ENCODE results near the gene RIPK3.
"Not testable (repeated sequence)": the region's sequence is repeated elsewhere in the genome, so short reads cannot be mapped to it uniquely, and the experiment has no call there.

RIPK3 gene

DNA sequence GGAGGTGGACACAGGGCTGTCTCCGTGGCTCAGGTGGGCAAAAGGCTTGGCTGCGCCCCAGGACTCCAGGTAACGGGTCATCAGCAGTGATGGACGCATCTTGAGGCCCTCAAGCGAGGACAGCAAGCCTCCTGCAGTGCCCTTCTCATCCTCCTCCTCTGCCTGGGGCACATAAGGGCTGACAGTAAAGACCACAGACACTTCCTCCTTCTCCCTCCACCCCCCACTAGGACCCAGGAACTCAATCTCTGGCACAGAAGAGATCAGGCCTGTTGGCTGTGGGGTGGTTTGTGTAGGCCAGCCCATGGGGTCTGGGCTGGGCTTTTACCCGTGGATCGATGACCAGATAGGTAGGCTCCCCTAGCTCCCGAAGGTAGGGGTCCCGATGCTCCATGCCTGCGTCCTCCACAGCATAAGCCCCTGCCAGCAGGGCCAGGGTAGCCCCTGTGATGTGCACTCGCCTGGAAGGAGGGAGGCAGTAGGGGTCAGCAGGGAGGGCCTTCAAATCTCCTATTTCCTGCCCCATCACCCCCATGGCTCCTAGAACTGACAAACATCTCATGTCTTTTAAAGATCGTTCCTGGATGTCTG, 10.6 kb downstream of the RIPK3 start:
- Histone ChIP-seq H3K9ac (ENCODE audit: low read length) (no peak overlapping the region), H3K36me3 (ENCODE audit: insufficient read depth, low read length) (no peaks in the 10 kb centered on the region), H3K27ac (ENCODE audit: low read depth, low read length) (no peak overlapping the region)

DNA sequence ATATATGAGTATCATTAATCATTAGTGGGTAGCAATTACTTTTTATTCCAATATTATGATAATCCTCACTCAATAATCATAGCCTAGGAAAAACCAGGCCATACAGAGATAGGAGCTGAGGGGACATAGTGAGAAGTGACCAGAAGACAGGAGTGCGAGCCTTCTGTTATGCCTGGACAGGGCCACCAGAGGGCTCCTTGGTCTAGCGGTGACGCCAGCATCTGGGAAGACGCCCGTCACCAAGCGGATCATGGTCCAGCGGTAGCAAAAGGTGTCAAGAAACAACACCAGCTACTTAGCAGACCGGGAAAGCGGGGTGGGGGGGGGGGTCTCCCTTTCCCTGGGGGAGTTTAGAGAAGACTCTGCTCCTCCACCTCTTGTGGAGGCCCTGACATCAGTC, 11.9 kb downstream of the RIPK3 start:
- not testable (repeated sequence) for H3K4me3 ChIP-seq (ENCODE audit: low read depth in 1 of 2, low read length in 2 of 2); H3K27ac ChIP-seq (ENCODE audit: low read depth, low read length); H3K9ac ChIP-seq (ENCODE audit: low read length); H3K36me3 ChIP-seq (ENCODE audit: insufficient read depth, low read length); H3K27me3 ChIP-seq (ENCODE audit: control insufficient read depth in 1 of 2, insufficient read depth in 2 of 2, low read length in 2 of 2); H3K9me3 ChIP-seq (ENCODE audit: low read length)
- peaks cover 10% of the 10 kb centered on the region for H3K4me1 ChIP-seq (ENCODE audit: insufficient read depth, low read length)

More for the DNA sequence above, 10.6 kb downstream of the RIPK3 start:
- H3K27me3 ChIP-seq (ENCODE audit: control insufficient read depth in 1 of 2, insufficient read depth in 2 of 2, low read length in 2 of 2), result peaks cover 14 to 17% of the 10 kb centered on the region in 2 donors
- H3K9me3 ChIP-seq (ENCODE audit: low read length), result no peaks in the 10 kb centered on the region
- H3K4me3 ChIP-seq (ENCODE audit: low read depth in 1 of 2, low read length in 2 of 2), result no peak overlapping the region
- H3K4me1 ChIP-seq (ENCODE audit: insufficient read depth, low read length), result peaks cover 20% of the 10 kb centered on the region

DNA sequence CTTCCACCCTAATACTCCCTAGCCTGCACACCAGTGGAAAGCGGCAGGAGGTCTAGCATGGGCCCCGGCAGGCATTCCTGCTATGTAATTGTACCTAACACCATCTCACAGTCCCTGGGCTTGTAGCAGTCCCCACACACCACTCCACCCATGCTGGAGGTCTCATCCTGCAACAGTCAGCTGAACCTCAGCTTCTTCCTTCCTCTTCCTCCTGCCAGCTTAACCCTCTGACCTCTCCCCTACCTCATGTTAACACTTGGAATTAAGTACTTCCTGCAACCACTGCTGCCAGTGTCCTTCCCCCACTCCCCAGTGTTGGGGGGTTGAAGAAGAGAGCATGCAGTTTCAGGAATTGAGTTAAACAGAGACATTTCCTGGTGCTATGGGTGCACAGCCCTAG, 12.5 kb downstream of the RIPK3 start:
- no peak overlapping the region for H3K9ac ChIP-seq (ENCODE audit: low read length)
- no peaks in the 10 kb centered on the region for H3K36me3 ChIP-seq (ENCODE audit: insufficient read depth, low read length)
- H3K27me3 ChIP-seq (ENCODE audit: control insufficient read depth in 1 of 2, insufficient read depth in 2 of 2, low read length in 2 of 2), result peaks cover 1% of the 10 kb centered on the region in 2 donors
- peaks cover 4% of the 10 kb centered on the region for H3K4me1 ChIP-seq (ENCODE audit: insufficient read depth, low read length)
- no peak overlapping the region for H3K4me3 ChIP-seq (ENCODE audit: low read depth in 1 of 2, low read length in 2 of 2)
- no peaks in the 10 kb centered on the region for H3K9me3 ChIP-seq (ENCODE audit: low read length)
- no peak overlapping the region for H3K27ac ChIP-seq (ENCODE audit: low read depth, low read length)

DNA sequence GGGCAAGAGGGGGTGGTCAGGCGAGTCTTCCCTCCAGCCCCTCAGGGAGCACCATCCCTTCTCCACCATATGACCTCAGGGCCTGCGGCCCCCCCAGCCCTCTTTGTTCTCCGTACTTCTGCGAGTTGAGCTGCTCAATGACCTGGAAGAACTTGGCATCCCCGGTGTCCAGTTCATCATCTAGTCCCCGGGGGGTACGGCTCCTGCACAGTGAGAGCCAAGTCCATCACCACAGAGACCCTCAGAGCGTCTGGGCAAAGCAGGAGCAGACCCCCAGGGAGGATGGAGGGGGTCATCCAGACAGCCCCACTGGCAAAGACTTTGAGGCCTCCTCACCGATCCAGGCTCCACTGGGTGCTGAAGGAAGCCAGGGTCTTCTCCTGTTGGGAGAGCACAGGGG, 13.8 kb downstream of the RIPK3 start:
- H3K9ac ChIP-seq (ENCODE audit: low read length), result no peak overlapping the region
- no peaks in the 10 kb centered on the region for H3K9me3 ChIP-seq (ENCODE audit: low read length)
- H3K4me3 ChIP-seq (ENCODE audit: low read depth in 1 of 2, low read length in 2 of 2), result no peak overlapping the region
- H3K4me1 ChIP-seq (ENCODE audit: insufficient read depth, low read length), result no peaks in the 10 kb centered on the region
- H3K36me3 ChIP-seq (ENCODE audit: insufficient read depth, low read length), result no peaks in the 10 kb centered on the region
- no peak overlapping the region for H3K27ac ChIP-seq (ENCODE audit: low read depth, low read length)
- H3K27me3 ChIP-seq (ENCODE audit: control insufficient read depth in 1 of 2, insufficient read depth in 2 of 2, low read length in 2 of 2), result no peaks in the 10 kb centered on the region

DNA sequence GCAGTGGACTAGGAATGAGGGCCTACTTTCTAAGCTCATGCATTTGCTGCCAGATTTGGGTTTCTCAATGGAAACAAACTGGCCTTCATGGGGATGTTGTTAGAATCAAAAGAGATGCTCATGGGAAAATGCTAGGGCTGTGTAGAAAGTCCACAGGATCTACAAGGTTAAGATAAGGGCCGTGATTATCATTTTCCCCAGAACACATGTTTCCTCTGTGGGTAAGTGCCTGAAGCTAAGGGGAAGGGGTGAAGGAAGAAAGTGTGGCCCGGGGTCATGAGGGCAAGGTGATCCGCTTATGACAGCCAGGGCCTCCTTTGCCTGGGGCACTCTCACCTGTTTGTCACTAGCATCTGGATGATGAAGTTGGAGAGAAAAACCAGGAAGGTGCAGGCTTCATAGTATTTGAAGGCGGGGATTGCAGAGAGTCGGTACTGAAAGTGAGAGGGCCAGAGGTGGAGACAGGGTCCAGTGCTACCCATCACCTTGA, 14.7 kb downstream of the RIPK3 start:
- Histone ChIP-seq H3K9me3 (ENCODE audit: low read length) (no peaks in the 10 kb centered on the region), H3K27ac (ENCODE audit: low read depth, low read length) (no peak overlapping the region), H3K4me1 (ENCODE audit: insufficient read depth, low read length) (no peaks in the 10 kb centered on the region), H3K27me3 (ENCODE audit: control insufficient read depth in 1 of 2, insufficient read depth in 2 of 2, low read length in 2 of 2) (no peaks in the 10 kb centered on the region), H3K4me3 (ENCODE audit: low read depth in 1 of 2, low read length in 2 of 2) (no peak overlapping the region), H3K36me3 (ENCODE audit: insufficient read depth, low read length) (no peaks in the 10 kb centered on the region), H3K9ac (ENCODE audit: low read length) (no peak overlapping the region)

DNA sequence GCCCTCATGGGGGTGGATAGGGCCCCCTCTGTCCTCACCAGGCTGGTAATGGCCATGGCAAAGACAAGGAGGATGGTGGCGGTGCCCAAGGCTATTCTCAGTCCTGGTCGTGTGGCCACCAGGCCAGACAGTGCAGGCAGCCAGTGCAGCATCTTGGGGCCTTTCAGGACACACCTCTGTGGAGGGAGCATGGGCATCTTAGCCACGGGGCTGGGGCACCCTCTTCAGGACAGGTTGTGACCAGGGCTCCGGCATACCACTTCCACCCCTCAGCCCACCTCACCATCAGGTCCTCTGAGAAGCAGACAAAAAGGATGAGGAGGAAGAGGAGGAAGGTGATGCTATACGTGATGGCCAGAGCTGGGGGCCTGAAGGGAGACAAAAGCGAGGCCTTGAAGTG, 15.8 kb downstream of the RIPK3 start:
- no peak overlapping the region for H3K9ac ChIP-seq (ENCODE audit: low read length)
- H3K27me3 ChIP-seq (ENCODE audit: control insufficient read depth in 1 of 2, insufficient read depth in 2 of 2, low read length in 2 of 2), result peaks cover 4 to 7% of the 10 kb centered on the region in 2 donors
- no peaks in the 10 kb centered on the region for H3K4me1 ChIP-seq (ENCODE audit: insufficient read depth, low read length)
- no peaks in the 10 kb centered on the region for H3K9me3 ChIP-seq (ENCODE audit: low read length)
- no peak overlapping the region for H3K27ac ChIP-seq (ENCODE audit: low read depth, low read length)
- no peaks in the 10 kb centered on the region for H3K36me3 ChIP-seq (ENCODE audit: insufficient read depth, low read length)
- H3K4me3 ChIP-seq (ENCODE audit: low read depth in 1 of 2, low read length in 2 of 2), result no peak overlapping the region

DNA sequence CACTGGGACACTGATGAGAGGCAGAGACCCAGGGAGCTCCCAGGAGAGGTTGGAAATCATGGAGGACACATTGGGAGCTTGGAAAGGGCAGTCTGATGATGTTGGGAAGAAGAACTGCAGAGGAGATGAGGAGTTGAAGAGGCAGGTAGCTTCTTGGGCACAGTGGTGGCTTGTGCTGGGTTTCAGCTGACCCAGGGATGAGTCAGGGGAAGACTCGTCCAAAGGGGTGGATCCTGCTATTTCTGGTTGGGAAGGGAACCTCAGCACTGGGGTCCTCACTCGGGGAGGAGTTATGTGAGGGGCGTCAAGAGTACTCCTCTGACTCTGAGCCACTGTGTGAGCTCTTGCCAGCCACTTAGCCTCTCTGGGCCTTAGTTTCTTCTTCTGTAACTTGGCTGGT, 16.4 kb downstream of the RIPK3 start:
- Histone ChIP-seq H3K4me1 (ENCODE audit: insufficient read depth, low read length) (no peaks in the 10 kb centered on the region), H3K27me3 (ENCODE audit: control insufficient read depth in 1 of 2, insufficient read depth in 2 of 2, low read length in 2 of 2) (peaks cover 7 to 14% of the 10 kb centered on the region in 2 donors), H3K36me3 (ENCODE audit: insufficient read depth, low read length) (no peaks in the 10 kb centered on the region), H3K4me3 (ENCODE audit: low read depth in 1 of 2, low read length in 2 of 2) (no peak overlapping the region), H3K9me3 (ENCODE audit: low read length) (no peaks in the 10 kb centered on the region), H3K27ac (ENCODE audit: low read depth, low read length) (no peak overlapping the region), H3K9ac (ENCODE audit: low read length) (no peak overlapping the region)

DNA sequence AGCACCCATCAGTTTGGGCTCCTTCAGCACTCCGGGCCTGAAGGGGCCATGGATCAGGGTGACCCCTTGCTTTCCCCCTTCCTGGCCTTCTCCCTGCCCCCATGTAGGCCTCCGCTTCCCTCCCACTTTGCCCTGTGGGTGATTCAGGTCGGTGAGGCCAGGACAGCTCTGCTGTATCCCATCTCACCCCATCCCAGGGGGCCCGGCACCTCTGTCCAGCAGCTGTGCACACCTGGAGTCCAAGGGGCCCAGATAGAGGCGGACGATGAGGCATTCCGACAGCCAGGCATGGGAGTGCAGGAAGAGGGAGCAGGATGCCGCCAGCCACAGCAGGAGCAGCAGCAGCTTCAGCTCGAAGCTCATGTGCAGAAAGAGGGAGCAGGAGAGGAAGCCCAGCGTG, 17.1 kb downstream of the RIPK3 start:
- Histone ChIP-seq H3K9me3 (ENCODE audit: low read length) (no peaks in the 10 kb centered on the region), H3K4me3 (ENCODE audit: low read depth in 1 of 2, low read length in 2 of 2) (no peak overlapping the region), H3K4me1 (ENCODE audit: insufficient read depth, low read length) (no peaks in the 10 kb centered on the region), H3K27ac (ENCODE audit: low read depth, low read length) (no peak overlapping the region), H3K36me3 (ENCODE audit: insufficient read depth, low read length) (no peaks in the 10 kb centered on the region), H3K9ac (ENCODE audit: low read length) (no peak overlapping the region), H3K27me3 (ENCODE audit: control insufficient read depth in 1 of 2, insufficient read depth in 2 of 2, low read length in 2 of 2) (peaks cover 7 to 14% of the 10 kb centered on the region in 2 donors)

DNA sequence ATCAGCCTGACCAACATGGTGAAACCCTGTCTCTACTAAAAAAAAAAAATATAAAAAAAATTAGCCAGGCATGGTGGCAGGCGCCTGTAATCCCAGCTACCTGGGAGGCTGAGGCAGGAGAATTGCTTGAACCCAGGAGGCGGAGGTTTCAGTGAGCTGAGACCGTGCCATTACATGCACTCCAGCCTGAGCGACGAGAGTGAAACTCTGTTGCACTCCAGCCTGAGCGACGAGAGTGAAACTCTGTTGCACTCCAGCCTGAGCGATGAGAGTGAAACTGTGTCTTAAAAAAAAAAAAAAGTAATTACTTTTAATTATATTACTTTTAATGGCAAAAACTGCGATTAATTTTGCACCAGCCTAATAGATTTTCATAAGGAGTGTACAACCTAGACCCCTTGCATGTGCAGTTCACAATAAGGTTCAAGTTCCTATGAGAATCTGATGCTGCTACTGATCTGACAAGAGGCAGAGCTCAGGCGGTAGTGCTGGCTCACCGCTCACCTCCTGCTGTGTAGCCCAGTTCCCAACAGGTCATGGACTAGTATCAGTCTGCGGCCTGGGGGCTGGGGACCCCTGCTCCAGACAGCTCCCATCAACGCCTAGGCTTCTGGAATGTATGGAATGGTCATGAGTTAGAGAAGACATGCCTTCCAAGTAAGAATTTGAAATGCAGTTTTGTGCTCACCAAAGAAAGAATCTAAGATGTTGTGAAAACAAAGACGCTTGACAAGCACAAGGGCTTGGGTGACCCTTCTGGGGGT, 18.4 kb downstream of the RIPK3 start:
- Histone ChIP-seq H3K4me1 (ENCODE audit: insufficient read depth, low read length) (peaks cover 7% of the 10 kb centered on the region), H3K9ac (ENCODE audit: low read length) (no peak overlapping the region), H3K27me3 (ENCODE audit: control insufficient read depth in 1 of 2, insufficient read depth in 2 of 2, low read length in 2 of 2) (peaks cover 11 to 27% of the 10 kb centered on the region in 2 donors), H3K9me3 (ENCODE audit: low read length) (no peaks in the 10 kb centered on the region), H3K36me3 (ENCODE audit: insufficient read depth, low read length) (no peaks in the 10 kb centered on the region), H3K4me3 (ENCODE audit: low read depth in 1 of 2, low read length in 2 of 2) (no peak overlapping the region), H3K27ac (ENCODE audit: low read depth, low read length) (no peak overlapping the region)

DNA sequence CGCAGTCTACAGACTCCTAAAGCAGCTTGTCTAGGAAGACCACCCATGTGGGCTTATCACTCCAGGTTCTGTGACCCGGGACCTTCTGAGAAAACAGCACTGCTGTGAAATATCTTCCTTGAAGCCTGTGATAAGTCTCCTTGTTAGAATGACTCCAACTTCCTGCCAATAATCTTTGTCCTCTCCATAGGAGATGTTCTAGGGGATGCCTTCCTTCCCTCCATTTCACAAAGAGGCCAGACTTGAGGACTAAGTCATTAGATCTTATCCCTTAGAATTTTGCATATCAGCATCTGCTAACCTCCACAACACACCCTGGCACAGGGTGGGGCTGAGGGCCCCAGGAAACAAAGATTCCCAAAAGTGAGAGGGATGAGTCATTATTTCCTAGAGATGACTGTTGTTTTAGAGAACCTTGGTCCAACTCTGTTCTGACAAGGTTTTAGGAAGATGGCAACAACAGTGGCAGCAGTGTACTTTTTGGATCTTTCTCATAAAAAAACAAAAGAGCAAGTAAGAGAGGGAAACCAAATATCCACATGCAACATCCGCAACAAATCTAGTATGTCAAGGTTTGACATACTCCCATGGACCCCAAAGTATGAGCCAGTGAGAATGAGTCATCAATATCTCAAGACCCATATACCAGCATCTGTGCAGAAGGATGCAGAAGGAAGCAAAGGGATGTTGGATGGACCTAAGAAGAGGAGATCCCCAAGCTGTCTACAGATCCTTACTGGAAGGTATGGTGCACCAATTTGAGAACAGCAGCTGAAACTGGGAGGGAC, 22.5 kb downstream of the RIPK3 start:
- Histone ChIP-seq H3K27ac (ENCODE audit: low read depth, low read length) (no peak overlapping the region), H3K36me3 (ENCODE audit: insufficient read depth, low read length) (no peaks in the 10 kb centered on the region), H3K4me1 (ENCODE audit: insufficient read depth, low read length) (peaks cover 11% of the 10 kb centered on the region), H3K27me3 (ENCODE audit: control insufficient read depth in 1 of 2, insufficient read depth in 2 of 2, low read length in 2 of 2) (peaks cover 11 to 37% of the 10 kb centered on the region in 2 donors), H3K9me3 (ENCODE audit: low read length) (no peaks in the 10 kb centered on the region), H3K9ac (ENCODE audit: low read length) (no peak overlapping the region), H3K4me3 (ENCODE audit: low read depth in 1 of 2, low read length in 2 of 2) (no peak overlapping the region)

DNA sequence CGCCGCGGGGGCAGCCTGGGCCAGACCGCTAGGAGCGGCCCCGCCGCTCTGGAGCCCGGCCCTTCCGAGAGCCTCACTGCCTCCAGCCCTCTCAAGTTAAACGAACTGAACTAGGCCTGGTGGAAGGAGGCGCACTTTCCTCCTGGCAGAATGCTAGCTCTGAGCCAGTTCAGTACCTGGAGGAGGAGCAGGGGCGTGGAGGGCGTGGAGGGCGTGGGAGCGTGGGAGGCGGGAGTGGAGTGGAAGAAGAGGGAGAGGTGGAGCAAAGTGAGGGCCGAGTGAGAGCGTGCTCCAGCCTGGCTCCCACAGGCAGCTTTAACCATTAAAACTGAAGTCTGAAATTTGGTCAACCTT, 23.2 kb downstream of the RIPK3 start:
- Histone ChIP-seq H3K4me3 (ENCODE audit: low read depth in 1 of 2, low read length in 2 of 2) (no peak overlapping the region), H3K9ac (ENCODE audit: low read length) (no peak overlapping the region), H3K36me3 (ENCODE audit: insufficient read depth, low read length) (no peaks in the 10 kb centered on the region), H3K9me3 (ENCODE audit: low read length) (no peaks in the 10 kb centered on the region), H3K27ac (ENCODE audit: low read depth, low read length) (no peak overlapping the region), H3K27me3 (ENCODE audit: control insufficient read depth in 1 of 2, insufficient read depth in 2 of 2, low read length in 2 of 2) (peaks cover 11 to 37% of the 10 kb centered on the region in 2 donors), H3K4me1 (ENCODE audit: insufficient read depth, low read length) (peaks cover 17% of the 10 kb centered on the region)
